WERI-Rb-1 (cell line): ENCODE data around the gene CDYL2.

Experiments
- DNase-seq: peaks from one replicate; pipeline ENCODE4 v3.0.0-alpha.2; 2020
- H3K27ac ChIP-seq: fragments of 250-450 bp; sonication (Bioruptor Pico); 2 replicates; pipeline ENCODE4 v1.5.1; 2020; ENCODE audit warnings: mild to moderate bottlenecking, moderate library complexity
- H3K27me3 ChIP-seq: fragments of 250-450 bp; sonication (Bioruptor Pico); 2 replicates; pipeline ENCODE4 v1.5.1; 2021; ENCODE audit warnings: mild to moderate bottlenecking, low read depth, moderate library complexity; ENCODE audit not compliant: insufficient read depth, severe bottlenecking
- H3K36me3 ChIP-seq: fragments of 250-450 bp; sonication (Bioruptor Pico); 2 replicates; pipeline ENCODE4 v1.5.1; 2020; ENCODE audit warnings: mild to moderate bottlenecking, moderate library complexity
- H3K4me3 ChIP-seq: 2 replicates; pipeline ENCODE4 v1.5.1; 2011; ENCODE audit warnings: low read depth, mild to moderate bottlenecking, control low read depth, low read length
- H3K9me3 ChIP-seq: fragments of 250-450 bp; sonication (Bioruptor Pico); 2 replicates; pipeline ENCODE4 v1.5.1; 2021; ENCODE audit warnings: mild to moderate bottlenecking, moderate library complexity; ENCODE audit not compliant: severe bottlenecking
- CTCF ChIP-seq: IDR thresholded peaks from 2 replicates; pipeline ENCODE4 v1.5.1; 2011; ENCODE audit warnings: low read depth, mild to moderate bottlenecking, control low read depth, inconsistent platforms, low read length

CDYL2 gene

DNA sequence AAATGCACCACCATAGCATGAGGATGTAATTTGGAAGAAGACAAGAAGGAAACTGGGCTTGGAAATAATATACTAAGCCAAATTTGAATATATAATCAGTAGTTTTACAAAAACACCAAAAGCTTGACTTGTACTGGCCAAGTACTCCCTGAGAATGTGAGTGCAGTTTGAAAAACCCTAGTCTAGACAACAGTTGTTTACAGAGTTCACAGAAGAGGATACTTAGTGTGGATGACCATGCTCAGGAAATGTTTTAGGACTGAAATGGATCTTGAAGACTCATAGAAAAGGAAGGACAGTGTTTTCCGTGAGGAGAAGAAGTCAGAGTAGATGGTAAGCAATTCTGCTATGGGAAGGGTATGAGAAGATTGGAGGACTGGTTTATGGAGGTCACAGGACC, 1.9 kb upstream of the CDYL2 start:
- TF ChIP-seq CTCF, result no peak
- Histone ChIP-seq H3K4me3 (no peak overlapping the region), H3K27me3 (peaks cover 18% of the 10 kb centered on the region), H3K36me3 (no peaks in the 10 kb centered on the region), H3K27ac (no peak overlapping the region), H3K9me3 (no peaks in the 10 kb centered on the region)
- no peak for DNase-seq

- no peak overlapping the region for H3K27ac ChIP-seq
- H3K4me3 ChIP-seq, result peak overlapping the region; percentile 38
- H3K9me3 ChIP-seq, result no peaks in the 10 kb centered on the region
- no peak for DNase-seq
- no peaks in the 10 kb centered on the region for H3K36me3 ChIP-seq
- no peak for TF ChIP-seq CTCF
- H3K27me3 ChIP-seq, result peaks cover 16% of the 10 kb centered on the region
Measured at GRCh38 chr16:80804056-80804525, 307 bp downstream of the CDYL2 start.

GRCh38 chr16:80803339-80804055, 901 bp downstream of the CDYL2 start:
- H3K27me3 ChIP-seq, result peaks cover 16% of the 10 kb centered on the region
- H3K27ac ChIP-seq, result no peak overlapping the region
- no peak for TF ChIP-seq CTCF
- no peaks in the 10 kb centered on the region for H3K9me3 ChIP-seq
- H3K4me3 ChIP-seq, result no peak overlapping the region
- DNase-seq, result no peak
- H3K36me3 ChIP-seq, result no peaks in the 10 kb centered on the region

DNA sequence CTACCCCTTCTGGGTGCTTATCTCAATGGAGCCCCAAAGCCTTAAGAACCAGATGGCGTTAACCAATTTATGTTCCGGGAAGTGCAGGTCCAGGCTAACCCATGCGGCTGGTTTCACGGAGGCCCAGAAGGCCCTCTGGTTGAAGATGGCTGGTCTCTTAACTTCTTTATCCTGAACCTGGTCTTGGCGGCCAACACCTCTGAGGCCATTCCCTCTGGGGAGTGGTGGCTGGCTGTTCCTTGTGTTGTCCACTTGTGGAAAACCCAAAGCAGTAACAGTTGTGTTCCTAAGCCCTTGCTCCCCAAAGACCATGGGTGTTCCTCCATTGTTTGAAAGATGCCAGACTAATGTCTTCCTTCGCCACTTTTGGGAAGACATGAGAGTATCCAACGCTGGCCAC, 1.5 kb downstream of the CDYL2 start:
- no peak for TF ChIP-seq CTCF
- Histone ChIP-seq H3K27ac (no peak overlapping the region), H3K9me3 (no peaks in the 10 kb centered on the region), H3K4me3 (no peak overlapping the region), H3K27me3 (peaks cover 16% of the 10 kb centered on the region), H3K36me3 (no peaks in the 10 kb centered on the region)
- DNase-seq, result no peak

DNA sequence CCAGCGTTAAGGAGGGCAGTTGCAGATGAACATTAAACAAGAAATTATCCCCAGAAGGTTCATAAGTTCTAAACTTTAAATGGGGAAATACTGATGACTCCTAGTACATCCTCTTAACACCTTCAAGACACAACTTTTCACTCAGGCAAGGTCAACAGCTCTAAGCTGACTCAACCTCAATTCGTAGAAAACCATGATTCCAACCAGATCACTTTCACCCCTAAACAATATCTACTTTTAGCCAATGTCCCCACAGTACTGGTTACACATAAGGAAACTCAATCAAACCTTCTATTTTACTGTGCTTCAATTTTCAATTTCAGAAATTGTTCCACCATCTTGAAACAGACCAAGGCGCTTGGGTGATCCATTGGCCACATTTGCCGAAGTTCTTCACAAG, 2.3 kb downstream of the CDYL2 start:
- no peak overlapping the region for H3K4me3 ChIP-seq
- H3K27ac ChIP-seq, result no peak overlapping the region
- DNase-seq, result no peak
- H3K36me3 ChIP-seq, result no peaks in the 10 kb centered on the region
- H3K27me3 ChIP-seq, result peaks cover 16% of the 10 kb centered on the region
- no peak for TF ChIP-seq CTCF
- no peaks in the 10 kb centered on the region for H3K9me3 ChIP-seq

GRCh38 chr16:80794071-80794470, 10.3 kb downstream of the CDYL2 start:
- no peak overlapping the region for H3K27ac ChIP-seq
- no peak overlapping the region for H3K4me3 ChIP-seq
- no peaks in the 10 kb centered on the region for H3K36me3 ChIP-seq
- no peak for TF ChIP-seq CTCF
- H3K27me3 ChIP-seq, result peaks cover 4% of the 10 kb centered on the region
- no peaks in the 10 kb centered on the region for H3K9me3 ChIP-seq
- DNase-seq, result no peak
